Endothelial cell of umbilical vein (primary cell): ENCODE results near the gene COPS2. TPM values are rescaled to one million over a fixed set of nuclear protein-coding genes. Genes with fewer than 3 reads are reported as not detected.

Source experiments
- BruUV-seq: library from RNA; stranded (reverse); fragments of 400-500 nt; replicated peaks from 2 replicates; lab custom pipeline; 2021; lab: Mats Ljungman, UMichigan
- CTCF ChIA-PET: fragments of 300-600, 350-600 bp; sonication (Branson Sonifier 250); formaldehyde crosslinking; loops from one replicate; lab custom pipeline; 2021; ENCODE audit warnings: antibody characterized with exemption, inconsistent platforms; lab: Charles Lee
- POLR2A ChIA-PET: fragments of 300-600, 350-600 bp; sonication (Branson Sonifier 250); formaldehyde crosslinking; loops from one replicate; lab custom pipeline; 2021; ENCODE audit warnings: antibody characterized with exemption, inconsistent platforms; lab: Charles Lee
- DNase-seq: peaks from one replicate; pipeline ENCODE4 v3.0.0-alpha.2; 2011; ENCODE audit warnings: low read depth, low spot score
- FAIRE-seq: peaks from 2 replicates; lab custom pipeline; 2011; peaks lifted over from hg19 to GRCh38; lab: Jason Lieb, UNC
- H2AFZ ChIP-seq: 2 replicates; pipeline ENCODE4 v1.6.0; 2012; ENCODE audit warnings: low read depth, low read length, control low read depth, inconsistent platforms
- H3K27ac ChIP-seq: 2 replicates; pipeline ENCODE4 v1.5.1; 2011; ENCODE audit warnings: low read depth, mild to moderate bottlenecking, control low read depth, low read length, moderate library complexity; ENCODE audit not compliant: insufficient read depth
- H3K27me3 ChIP-seq, 2 experiments: 2 replicates each; pipeline versions ENCODE4 v1.6.0 to v1.6.1; 2011; ENCODE audit warnings: low read length in 2 of 2, mixed read lengths in 1 of 2; ENCODE audit not compliant: control insufficient read depth in 2 of 2, insufficient read depth in 2 of 2
- H3K36me3 ChIP-seq, 2 experiments: 2 replicates in 1 of 2; 3 replicates in 1 of 2; pipeline ENCODE4 v1.5.1; 2011; ENCODE audit warnings: low read length in 2 of 2, mild to moderate bottlenecking in 1 of 2, moderate library complexity in 1 of 2; ENCODE audit not compliant: control insufficient read depth in 2 of 2, insufficient read depth in 2 of 2; ENCODE audit errors: extremely low read depth in 1 of 2
- H3K4me1 ChIP-seq: 3 replicates; pipeline ENCODE4 v1.5.1; 2011; ENCODE audit warnings: mild to moderate bottlenecking, low read length; ENCODE audit not compliant: control insufficient read depth, insufficient read depth; ENCODE audit errors: extremely low read depth
- H3K4me2 ChIP-seq: 2 replicates; pipeline ENCODE4 v1.6.1; 2011; ENCODE audit warnings: low read length, control low read depth, mixed read lengths; ENCODE audit not compliant: insufficient read depth
- H3K4me3 ChIP-seq, 3 experiments: fragments of 200-600 bp in 1 of 3; sonication (generic), shearing (Covaris generic) in 1 of 3; replicated peaks in 1 of 3; 2 replicates each; pipeline ENCODE4 v1.5.1; 2011 to 2016; ENCODE audit warnings: control low read depth in 3 of 3, low read length in 3 of 3, mild to moderate bottlenecking in 2 of 3, inconsistent platforms in 1 of 3, low read depth in 1 of 3, moderate library complexity in 1 of 3; ENCODE audit not compliant: insufficient read depth in 1 of 3
- H3K79me2 ChIP-seq: 2 replicates; pipeline ENCODE4 v1.6.0; 2012; ENCODE audit warnings: low read length, inconsistent platforms; ENCODE audit not compliant: control insufficient read depth, insufficient read depth
- H3K9ac ChIP-seq: replicated peaks from 2 replicates; pipeline ENCODE3; 2011; ENCODE audit warnings: low read length, control low read depth; ENCODE audit not compliant: insufficient read depth; ENCODE audit errors: extremely low read depth
- H3K9me1 ChIP-seq: replicated peaks from 3 replicates; pipeline ENCODE4 v1.6.0; 2011; ENCODE audit warnings: mild to moderate bottlenecking, low read length; ENCODE audit not compliant: control insufficient read depth, insufficient read depth; ENCODE audit errors: extremely low read depth
- H3K9me3 ChIP-seq: replicated peaks from 2 replicates; pipeline ENCODE4 v1.5.1; 2012; ENCODE audit warnings: low read length, inconsistent platforms; ENCODE audit not compliant: control insufficient read depth, insufficient read depth
- H4K20me1 ChIP-seq: replicated peaks from 2 replicates; pipeline ENCODE3; 2011; ENCODE audit warnings: mild to moderate bottlenecking, low read length; ENCODE audit not compliant: control insufficient read depth, insufficient read depth; ENCODE audit errors: extremely low read depth
- CTCF ChIP-seq, 2 donors: IDR thresholded peaks; 1 replicate in 1 of 2; 2 replicates in 1 of 2; pipeline ENCODE4 v1.5.1; 2011; ENCODE audit warnings: low read length in 2 of 2, mild to moderate bottlenecking in 2 of 2, moderate library complexity in 2 of 2, control low read depth in 1 of 2, inconsistent platforms in 1 of 2, low read depth in 1 of 2; ENCODE audit not compliant: insufficient read depth in 1 of 2; ENCODE audit errors: extremely low read depth in 1 of 2
- EZH2 ChIP-seq: IDR thresholded peaks from 2 replicates; pipeline ENCODE4 v1.6.1; 2012; ENCODE audit warnings: borderline replicate concordance, low read depth, mild to moderate bottlenecking, moderate library complexity, low read length, inconsistent platforms; ENCODE audit not compliant: severe bottlenecking
- FOS ChIP-seq: IDR thresholded peaks from 2 replicates; pipeline ENCODE4 v1.6.1; 2011; ENCODE audit warnings: mild to moderate bottlenecking, low read length, moderate library complexity, borderline replicate concordance; ENCODE audit not compliant: insufficient read depth
- GATA2 ChIP-seq: IDR thresholded peaks from 2 replicates; pipeline ENCODE4 v1.7.0; 2011; ENCODE audit warnings: low read depth, mild to moderate bottlenecking, moderate library complexity, mixed read lengths, low read length; ENCODE audit not compliant: insufficient read length, insufficient read depth
- JUN ChIP-seq: IDR thresholded peaks from 2 replicates; pipeline ENCODE4 v1.6.1; 2011; ENCODE audit warnings: borderline replicate concordance, low read depth; ENCODE audit not compliant: insufficient read length, insufficient read depth
- MAX ChIP-seq: IDR thresholded peaks from 2 replicates; pipeline ENCODE4 v1.6.1; 2011; ENCODE audit not compliant: insufficient read depth, insufficient read length
- MYC ChIP-seq: IDR thresholded peaks from one replicate; pipeline ENCODE4 v1.6.1; 2011; ENCODE audit warnings: mild to moderate bottlenecking, low read depth, low read length
- POLR2A ChIP-seq: IDR thresholded peaks from 2 replicates; pipeline ENCODE4 v1.6.1; 2012; ENCODE audit warnings: low read depth, mild to moderate bottlenecking, control low read depth, low read length
- POLR2AphosphoS5 ChIP-seq: IDR thresholded peaks from 2 replicates; pipeline ENCODE4 v1.6.1; 2012; ENCODE audit warnings: low read depth, mild to moderate bottlenecking, control low read depth, low read length, moderate library complexity; ENCODE audit not compliant: insufficient read depth
- dilution Hi-C: fragments of 300-500 bp; cut with MboI; formaldehyde crosslinking; loops from one replicate; pipeline ENCODE4 v1.15.0; 2019; ENCODE audit warnings: low sequenced_read_pairs; ENCODE audit not compliant: extremely low pct_ligation_motif_present
- intact Hi-C: fragments of 100-400 bp; cut with micrococcal nuclease; formaldehyde crosslinking; loops from one replicate; pipeline ENCODE4 v1.10.0; 2022
- polyA plus RNA-seq, 4 experiments: library from polyadenylated mRNA; depleted of rRNA in 3 of 4; stranded (reverse) in 3 of 4; unstranded in 1 of 4; fragments of >200 nt; gene quantifications; 2 replicates each; pipeline versions ENCODE4 v1.2.1 to v1.2.3, GENCODE V29; 2011 to 2012; ENCODE audit warnings: missing spikeins in 1 of 4
- total RNA-seq: library from RNA; stranded (reverse); gene quantifications from 2 replicates; pipeline ENCODE4 v1.2.3, GENCODE V29; 2021

The COPS2 gene
- total and polyA plus RNA-seq, 2 donors (not counting 3 experiments of a cell fraction or from before 2014, with no cell fraction given), result 20.2 to 79.3 TPM

GRCh38 chr15:49196856-49197255 is 41.5 kb upstream of the COPS2 start:
- dilution Hi-C loops (no loop called here), intact Hi-C loops (no loop called here)
- ChIA-PET CTCF (interaction anchor here (1.2 kb wide), 1 partner anchor 17 kb away, joined by 3 read pairs; no protein-coding TSS in a partner anchor), POLR2A (no interaction called here)
- Histone ChIP-seq H3K4me2 (no peak overlapping the region), H3K9me1 (peaks cover 2% of the 10 kb centered on the region), H3K27me3 (no peaks in the 10 kb centered on the region), H4K20me1 (peaks cover 3% of the 10 kb centered on the region), H3K27ac (no peak overlapping the region), H2AFZ (no peak overlapping the region), H3K79me2 (peaks cover 13% of the 10 kb centered on the region), H3K36me3 (no peaks in the 10 kb centered on the region), H3K9me3 (no peaks in the 10 kb centered on the region), H3K4me3 (no peak overlapping the region), H3K4me1 (no peaks in the 10 kb centered on the region), H3K9ac (no peak overlapping the region)
- DNase-seq (no peak), FAIRE-seq (no peak)
- TF ChIP-seq MAX (no peak), MYC (no peak)
- no TSS peak for BruUV-seq

GRCh38 chr15:49191892-49192291 is 36.5 kb upstream of the COPS2 start:
- no peak overlapping the region for H2AFZ ChIP-seq
- intact Hi-C loops, result no loop called here
- DNase-seq (no peak), FAIRE-seq (no peak)
- no peak overlapping the region for H3K9ac ChIP-seq
- no peaks in the 10 kb centered on the region for H3K9me3 ChIP-seq
- no peak overlapping the region for H3K4me2 ChIP-seq
- no TSS peak for BruUV-seq
- H3K9me1 ChIP-seq, result peaks cover 2% of the 10 kb centered on the region
- ChIA-PET POLR2A (no interaction called here), CTCF (no interaction called here)
- H3K4me3 ChIP-seq, result no peak overlapping the region
- no peaks in the 10 kb centered on the region for H3K27me3 ChIP-seq
- H3K27ac ChIP-seq, result no peak overlapping the region
- peaks cover 22% of the 10 kb centered on the region for H3K79me2 ChIP-seq
- TF ChIP-seq EZH2 (no peak), MAX (no peak), FOS (no peak), JUN (no peak), POLR2A (no peak), MYC (no peak), POLR2AphosphoS5 (no peak), GATA2 (no peak), CTCF (IDR thresholded peaks at IDR 0.05; ENCODE audit: extremely low read depth in 1 of 2, insufficient read depth in 1 of 2, low read depth in 1 of 2, low read length in 2 of 2) (no peak)
- H3K36me3 ChIP-seq, result no peaks in the 10 kb centered on the region
- dilution Hi-C loops, result no loop called here
- no peaks in the 10 kb centered on the region for H3K4me1 ChIP-seq
- peaks cover 3% of the 10 kb centered on the region for H4K20me1 ChIP-seq
